ENCODE measurements around the gene OR51D1.

OR51D1 gene

GRCh38 chr11:4677948-4678347 lies 40.7 kb downstream of the OR51D1 start:
- no peak overlapping the region for H3K9ac ChIP-seq (ENCODE audit: low read depth, low read length)
- no peak overlapping the region for H3K4me3 ChIP-seq (ENCODE audit: low read depth, low read length)
- H3K4me1 ChIP-seq (ENCODE audit: control insufficient read depth, insufficient read depth, low read length) = no peaks in the 10 kb centered on the region
- H3K27ac ChIP-seq (ENCODE audit: low read depth, low read length) = no peak overlapping the region
- no peaks in the 10 kb centered on the region for H3K9me3 ChIP-seq (ENCODE audit: control insufficient read depth, insufficient read depth, low read length)
- H3K27me3 ChIP-seq (ENCODE audit: control insufficient read depth, insufficient read depth, low read length) = no peaks in the 10 kb centered on the region
- H3K36me3 ChIP-seq (ENCODE audit: control insufficient read depth, insufficient read depth, low read length) = no peaks in the 10 kb centered on the region

- no peaks in the 10 kb centered on the region for H3K27me3 ChIP-seq (ENCODE audit: control insufficient read depth, insufficient read depth, low read length)
- no peaks in the 10 kb centered on the region for H3K9me3 ChIP-seq (ENCODE audit: control insufficient read depth, insufficient read depth, low read length)
- H3K9ac ChIP-seq (ENCODE audit: low read depth, low read length) = no peak overlapping the region
- no peak overlapping the region for H3K27ac ChIP-seq (ENCODE audit: low read depth, low read length)
- H3K36me3 ChIP-seq (ENCODE audit: control insufficient read depth, insufficient read depth, low read length) = no peaks in the 10 kb centered on the region
- no peaks in the 10 kb centered on the region for H3K4me1 ChIP-seq (ENCODE audit: control insufficient read depth, insufficient read depth, low read length)
- no peak overlapping the region for H3K4me3 ChIP-seq (ENCODE audit: low read depth, low read length)
Measured at GRCh38 chr11:4680341-4680740, 43.1 kb downstream of the OR51D1 start.

GRCh38 chr11:4682623-4683419 lies 45.5 kb downstream of the OR51D1 start:
- no peak overlapping the region for H3K4me3 ChIP-seq (ENCODE audit: low read depth, low read length)

GRCh38 chr11:4684631-4685285 lies 47.5 kb downstream of the OR51D1 start:
- H3K9me3 ChIP-seq (ENCODE audit: control insufficient read depth, insufficient read depth, low read length) = no peaks in the 10 kb centered on the region
- no peaks in the 10 kb centered on the region for H3K36me3 ChIP-seq (ENCODE audit: control insufficient read depth, insufficient read depth, low read length)
- H3K9ac ChIP-seq (ENCODE audit: low read depth, low read length) = no peak overlapping the region
- H3K27me3 ChIP-seq (ENCODE audit: control insufficient read depth, insufficient read depth, low read length) = no peaks in the 10 kb centered on the region
- no peaks in the 10 kb centered on the region for H3K4me1 ChIP-seq (ENCODE audit: control insufficient read depth, insufficient read depth, low read length)
- no peak overlapping the region for H3K4me3 ChIP-seq (ENCODE audit: low read depth, low read length)
- H3K27ac ChIP-seq (ENCODE audit: low read depth, low read length) = no peak overlapping the region

More at GRCh38 chr11:4682623-4683419, 45.5 kb downstream of the OR51D1 start:
- Histone ChIP-seq H3K27ac (ENCODE audit: low read depth, low read length) (no peak overlapping the region), H3K27me3 (ENCODE audit: control insufficient read depth, insufficient read depth, low read length) (no peaks in the 10 kb centered on the region), H3K36me3 (ENCODE audit: control insufficient read depth, insufficient read depth, low read length) (no peaks in the 10 kb centered on the region), H3K4me1 (ENCODE audit: control insufficient read depth, insufficient read depth, low read length) (no peaks in the 10 kb centered on the region), H3K9me3 (ENCODE audit: control insufficient read depth, insufficient read depth, low read length) (no peaks in the 10 kb centered on the region), H3K9ac (ENCODE audit: low read depth, low read length) (no peak overlapping the region)
